Thyroid gland (tissue), 4 donors: ENCODE data around the gene PITPNB.

Experiments used
- CTCF ChIP-seq, 6 experiments: fragments of 200-600 bp in 3 of 6; fragments of 450-650 bp in 3 of 6; sonication (generic) in 3 of 6; IDR thresholded peaks; one replicate each; pipeline ENCODE4 v1.5.1; 2016 to 2019; ENCODE audit warnings: antibody characterized with exemption in 6 of 6, mild to moderate bottlenecking in 2 of 6, inconsistent platforms in 1 of 6, moderate library complexity in 1 of 6
- POLR2A ChIP-seq, 2 donors: fragments of 450-650 bp; IDR thresholded peaks; one replicate each; pipeline ENCODE4 v1.6.1; 2017; ENCODE audit warnings: antibody characterized with exemption in 2 of 2, mild to moderate bottlenecking in 2 of 2, moderate library complexity in 1 of 2

DNA sequence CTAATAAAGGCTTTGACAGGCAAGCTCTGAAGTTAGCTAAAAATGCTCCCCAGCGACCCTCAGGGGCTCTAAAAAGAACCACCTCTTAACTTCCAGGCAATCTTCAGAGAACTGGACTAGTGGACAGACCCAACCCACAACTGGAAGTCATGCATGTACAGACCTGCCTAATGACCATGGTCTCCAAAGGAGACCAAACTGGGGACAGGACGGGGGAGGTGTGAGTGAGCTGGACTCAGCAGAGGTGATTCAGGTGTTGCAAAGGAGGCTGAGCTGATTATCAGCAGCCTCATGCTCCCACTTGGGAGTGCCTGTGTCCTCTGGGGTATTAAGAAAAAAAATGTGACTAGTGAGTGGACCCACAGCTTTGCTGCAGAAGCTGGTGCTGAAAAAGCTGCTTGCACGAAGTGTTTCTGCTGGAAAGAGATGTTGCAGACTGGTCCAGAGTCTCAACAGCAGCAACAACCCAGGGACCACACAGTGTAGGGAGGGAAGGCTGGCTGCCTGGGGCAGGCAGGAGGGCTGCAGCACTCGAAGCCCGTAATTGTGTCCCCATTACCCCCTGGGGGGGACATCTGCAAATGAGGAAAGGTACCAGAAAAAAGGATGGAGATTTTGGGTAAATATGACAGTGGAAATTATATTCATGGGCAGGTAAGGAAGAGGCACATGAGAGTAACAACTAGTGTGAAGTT lies 35.3 kb downstream of the PITPNB start:
- TF ChIP-seq CTCF (IDR thresholded peaks at IDR 0.05) (no peak), POLR2A (IDR thresholded peaks at IDR 0.05) (no peak)
